Inferior parietal cortex (tissue), 1 donor: Measurements from ENCODE around the gene NPIPB9.
"Not testable (repeated sequence)": the region's sequence is repeated elsewhere in the genome, so short reads cannot be mapped to it uniquely, and the experiment has no call there.

Experiments
- DNase-seq: peaks from one replicate; pipeline ENCODE4 v3.0.0-alpha.2; 2016; ENCODE audit errors: extremely low spot score

NPIPB9 gene

DNA sequence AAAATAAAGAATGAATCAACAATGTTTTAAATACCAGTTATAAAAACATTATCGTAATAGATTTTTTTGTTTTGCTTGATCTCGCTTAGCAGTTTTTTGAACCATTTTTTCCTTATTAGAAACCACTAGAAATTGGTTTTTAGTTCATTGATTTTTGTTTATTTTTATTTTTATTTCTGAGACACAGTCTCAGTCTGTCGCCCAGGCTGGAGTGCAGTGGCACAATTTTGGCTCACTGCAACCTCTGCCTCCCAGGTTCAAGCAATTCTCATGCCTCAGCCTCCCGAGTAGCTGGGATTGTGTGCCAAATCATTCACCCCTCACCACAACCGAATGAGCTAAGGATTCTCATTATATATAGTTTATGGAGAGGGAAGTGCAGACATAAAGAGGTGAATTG, at the start of gene NPIPB9:
Gene NPIPB9, plus strand, starts transcription at position 301 of the 400 bp plus-strand sequence.
- not testable (repeated sequence) for DNase-seq

DNA sequence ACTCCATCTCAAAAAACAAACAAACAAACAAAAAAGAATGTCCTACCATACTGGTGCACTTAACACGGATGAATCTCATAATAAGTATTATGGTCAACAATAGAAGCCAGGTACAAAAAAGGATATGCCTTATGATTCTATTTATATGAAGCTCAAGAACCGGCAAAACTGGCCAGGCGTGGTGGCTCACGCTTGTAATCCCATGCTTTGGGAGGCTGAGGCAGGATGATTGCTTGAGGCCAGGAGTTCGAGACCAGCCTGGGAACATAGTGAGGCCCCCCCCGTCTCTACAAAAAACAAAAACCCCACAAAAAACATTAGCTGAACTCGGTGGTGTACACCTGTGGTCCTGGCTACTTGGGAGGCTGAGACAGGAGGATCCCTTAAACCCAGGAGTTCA, 47.3 kb upstream of the NPIPB9 start:
- DNase-seq, result not testable (repeated sequence)

DNA sequence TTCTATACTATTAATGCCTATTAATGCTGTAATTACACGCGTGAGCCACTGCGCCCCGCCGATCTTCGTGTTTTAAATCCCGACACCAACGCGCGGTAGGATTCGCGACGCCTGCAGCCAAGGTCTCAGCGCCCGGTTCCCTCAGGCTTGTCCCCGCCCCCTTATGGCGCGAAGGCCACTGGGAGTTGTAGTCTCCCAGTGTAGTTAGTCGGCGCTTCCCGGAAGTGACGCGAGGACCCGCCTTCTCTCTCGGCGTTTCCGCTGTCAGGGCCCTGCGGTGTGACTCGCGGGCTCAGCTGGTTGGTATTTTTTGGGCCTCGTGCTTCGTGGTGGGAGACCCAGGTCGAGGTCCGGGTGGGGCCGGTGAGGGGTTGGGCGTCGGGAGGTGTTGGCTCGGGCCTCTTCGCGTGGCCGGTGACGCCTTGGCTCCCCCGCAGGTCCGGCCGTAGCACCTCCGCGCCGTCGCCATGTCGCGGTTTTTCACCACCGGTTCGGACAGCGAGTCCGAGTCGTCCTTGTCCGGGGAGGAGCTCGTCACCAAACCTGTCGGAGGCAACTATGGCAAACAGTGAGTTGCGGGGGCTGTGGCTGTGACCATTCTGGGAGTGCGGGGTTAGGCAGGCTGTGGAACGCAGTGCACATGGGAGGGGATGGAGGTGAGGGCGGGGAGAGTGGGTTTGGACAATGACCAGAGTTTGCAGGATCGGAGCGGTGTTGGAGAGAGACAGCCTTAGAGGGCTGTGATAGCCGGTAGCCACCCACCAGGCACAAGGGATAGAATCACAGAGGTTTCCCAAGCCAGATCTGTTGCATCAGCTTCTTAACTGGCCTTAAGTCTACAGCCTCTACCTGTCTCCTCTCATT, 40.1 kb upstream of the NPIPB9 start, which contains the start of gene EIF3C:
Gene EIF3C, plus strand, starts transcription at position 245 of the 864 bp plus-strand sequence. Its CDS starts 223 bp downstream, at position 468.
- not testable (repeated sequence) for DNase-seq

DNA sequence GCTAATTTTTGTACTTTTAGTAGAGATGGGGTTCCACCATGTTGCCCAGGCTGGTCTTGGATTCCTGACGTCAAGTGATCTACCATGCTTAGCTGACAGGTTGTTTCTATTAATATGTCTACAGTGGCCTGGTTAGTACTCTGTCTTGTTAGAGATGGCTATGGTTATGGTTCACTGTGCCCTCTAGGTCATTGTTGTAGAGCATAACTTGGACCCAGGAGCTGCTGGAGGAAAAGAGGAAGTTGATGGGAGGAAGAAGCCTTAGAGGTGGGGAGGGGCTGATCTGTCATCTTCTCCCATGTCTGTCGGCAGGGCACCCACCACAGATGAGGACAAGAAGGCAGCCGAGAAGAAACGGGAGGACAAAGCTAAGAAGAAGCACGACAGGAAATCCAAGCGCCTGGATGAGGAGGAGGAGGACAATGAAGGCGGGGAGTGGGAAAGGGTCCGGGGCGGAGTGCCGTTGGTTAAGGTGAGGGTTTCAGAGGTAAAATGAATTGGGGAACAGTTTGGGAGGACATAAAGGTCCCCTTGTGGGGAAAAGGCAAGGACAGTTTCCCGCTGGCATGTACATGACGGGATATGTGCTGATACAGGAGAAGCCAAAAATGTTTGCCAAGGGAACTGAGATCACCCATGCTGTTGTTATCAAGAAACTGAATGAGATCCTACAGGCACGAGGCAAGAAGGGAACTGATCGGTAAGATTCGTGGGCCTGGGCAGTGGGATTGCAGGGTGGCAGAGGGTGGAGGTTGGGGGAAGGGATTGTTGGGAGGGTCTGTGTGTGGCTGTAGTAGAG, 28.5 kb upstream of the NPIPB9 start:
- DNase-seq, result not testable (repeated sequence)

DNA sequence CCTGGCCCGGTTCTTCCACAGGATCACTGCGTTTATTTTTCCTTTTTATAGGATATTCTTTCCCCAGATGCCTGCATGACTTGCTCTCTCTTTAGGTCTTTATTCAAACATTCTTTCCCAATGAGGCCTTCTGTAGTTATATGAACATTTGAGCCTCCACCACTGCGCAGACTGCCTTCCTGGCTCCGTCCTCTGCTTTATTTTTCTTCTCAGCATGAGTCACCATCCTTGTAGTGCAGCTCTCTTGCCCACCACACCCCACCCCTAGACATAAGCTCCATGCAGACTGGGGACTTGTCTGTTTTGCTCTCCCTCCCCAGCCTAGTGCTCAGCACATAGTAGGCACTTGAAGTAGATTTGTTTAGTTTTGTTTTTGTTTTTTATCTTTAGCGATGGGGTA, 20.3 kb upstream of the NPIPB9 start:
- DNase-seq, result not testable (repeated sequence)

DNA sequence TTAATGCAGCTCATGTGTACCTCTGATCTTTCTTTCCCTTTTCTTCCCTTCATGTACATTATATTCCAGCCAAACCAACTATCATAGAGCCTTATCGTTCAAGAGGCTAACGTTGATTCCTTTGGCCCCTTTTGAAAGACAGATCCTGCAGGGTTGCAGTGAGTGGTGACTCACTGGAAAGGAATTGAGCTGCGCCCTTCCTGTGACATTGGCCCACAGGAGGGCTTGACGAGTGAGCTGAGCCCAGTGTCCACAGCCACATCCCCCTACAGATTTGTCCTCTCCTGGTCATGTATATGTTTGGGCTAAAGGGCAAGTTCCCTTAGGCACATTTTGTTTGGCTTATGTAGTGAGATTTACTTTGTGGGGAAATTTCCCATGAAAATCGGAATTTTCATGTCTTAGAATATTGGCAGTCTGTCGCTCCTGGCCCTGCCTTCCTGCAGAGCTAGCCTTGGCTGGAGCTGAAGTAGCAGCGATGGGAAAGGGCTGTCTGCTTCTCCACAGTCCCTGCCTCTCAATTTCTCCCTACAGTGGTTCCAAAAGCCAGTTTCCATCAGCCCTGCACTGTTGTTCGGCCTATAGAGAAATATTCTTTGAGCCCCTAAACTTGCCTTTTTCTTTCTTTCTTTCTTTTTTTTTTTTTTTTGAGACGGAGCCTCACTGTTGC, 19.0 kb upstream of the NPIPB9 start:
- not testable (repeated sequence) for DNase-seq

DNA sequence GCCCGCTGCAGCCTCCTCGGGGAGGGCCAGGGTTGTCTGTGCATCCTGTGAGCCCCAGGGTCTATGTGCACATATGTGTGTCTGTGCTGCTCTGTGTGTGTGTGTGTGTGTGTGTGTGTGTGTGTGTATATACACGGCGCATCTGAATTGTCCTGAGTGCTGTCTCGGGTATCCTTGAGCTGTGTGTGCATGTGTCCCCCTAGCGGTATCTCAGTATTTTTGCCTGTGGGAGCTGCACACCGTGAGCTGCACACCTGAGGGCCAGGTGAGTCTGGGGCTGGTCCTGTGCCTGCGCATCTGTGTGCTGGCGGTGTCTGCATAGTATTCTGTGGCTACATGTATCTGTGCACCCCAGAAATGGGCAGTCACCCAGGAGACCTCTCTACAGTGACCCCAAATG, 11.8 kb upstream of the NPIPB9 start:
- not testable (repeated sequence) for DNase-seq

DNA sequence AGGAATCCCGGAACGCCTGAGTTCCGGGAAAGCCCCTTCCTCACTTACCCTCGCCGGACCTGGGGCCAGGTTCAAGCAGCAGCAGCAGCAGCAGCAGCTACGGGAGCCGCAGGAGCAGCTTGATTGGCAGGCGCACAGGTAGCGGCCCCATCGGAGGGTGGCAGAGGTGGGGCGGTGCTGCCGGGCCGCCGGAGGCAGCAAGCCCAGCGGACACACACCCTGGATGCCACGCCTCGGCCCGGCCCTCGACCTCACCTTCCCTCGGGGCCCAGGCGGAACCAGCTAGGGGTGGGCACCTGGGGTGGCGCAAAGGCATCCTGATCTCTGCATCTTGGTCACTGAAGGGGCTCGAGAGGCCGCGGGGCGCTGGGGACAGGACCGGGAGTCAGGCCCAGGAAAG, 11.0 kb upstream of the NPIPB9 start:
- not testable (repeated sequence) for DNase-seq

DNA sequence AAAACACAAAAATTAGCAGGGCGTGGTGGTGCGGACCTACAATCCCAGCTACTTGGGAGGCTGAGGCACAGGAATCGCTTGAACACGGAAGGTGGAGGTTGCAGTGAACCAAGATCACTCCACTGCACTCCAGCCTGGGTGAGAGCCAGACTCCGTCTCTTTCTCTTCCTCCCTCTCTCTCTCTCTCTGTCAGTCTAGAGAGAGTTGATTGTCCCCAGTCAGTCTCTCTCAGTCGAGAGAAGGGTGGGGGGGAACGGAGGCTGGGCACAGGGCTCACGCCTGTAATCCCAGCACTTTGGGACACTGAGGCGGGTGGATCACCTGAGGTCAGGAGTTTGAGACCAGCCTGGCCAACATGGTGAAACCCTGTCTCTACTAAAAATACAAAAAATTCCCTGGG, 10.3 kb upstream of the NPIPB9 start:
- DNase-seq, result not testable (repeated sequence)

DNA sequence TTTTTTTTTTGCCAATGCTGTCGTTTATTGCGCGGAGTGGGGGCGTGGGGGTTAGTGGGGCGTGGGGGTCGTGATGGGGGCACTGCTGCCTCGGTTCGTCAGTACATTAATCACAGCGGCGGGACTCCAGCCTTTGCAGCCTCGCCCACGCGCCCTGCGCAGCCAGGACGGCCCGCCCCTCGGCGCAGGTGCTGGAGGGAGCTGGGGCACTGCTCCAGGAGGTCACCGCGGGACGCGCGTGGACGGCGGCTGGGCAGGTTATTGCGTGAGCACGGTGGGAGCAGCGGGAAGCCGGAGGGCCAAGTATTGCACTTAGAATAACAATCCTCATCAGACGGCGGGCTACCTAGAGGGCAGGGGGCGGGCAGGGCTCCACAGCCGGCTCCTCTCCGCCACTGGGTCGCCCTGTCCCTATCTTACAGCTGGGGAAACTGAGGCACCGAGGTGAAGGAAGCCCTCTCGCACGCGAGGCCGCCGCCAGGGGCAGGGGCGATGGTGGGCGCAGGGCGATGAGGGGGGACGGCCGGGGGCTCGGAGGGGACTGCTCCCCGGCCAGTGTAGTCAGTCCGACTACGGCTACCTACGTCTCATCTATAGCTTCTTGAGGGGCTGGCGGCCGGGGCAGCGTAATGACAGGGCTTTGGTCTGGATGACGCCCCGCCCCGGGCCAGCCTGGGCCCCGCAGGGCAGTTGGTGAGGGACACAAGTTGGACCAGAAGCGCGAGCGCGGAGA, 4.8 kb upstream of the NPIPB9 start:
- DNase-seq, result not testable (repeated sequence)

DNA sequence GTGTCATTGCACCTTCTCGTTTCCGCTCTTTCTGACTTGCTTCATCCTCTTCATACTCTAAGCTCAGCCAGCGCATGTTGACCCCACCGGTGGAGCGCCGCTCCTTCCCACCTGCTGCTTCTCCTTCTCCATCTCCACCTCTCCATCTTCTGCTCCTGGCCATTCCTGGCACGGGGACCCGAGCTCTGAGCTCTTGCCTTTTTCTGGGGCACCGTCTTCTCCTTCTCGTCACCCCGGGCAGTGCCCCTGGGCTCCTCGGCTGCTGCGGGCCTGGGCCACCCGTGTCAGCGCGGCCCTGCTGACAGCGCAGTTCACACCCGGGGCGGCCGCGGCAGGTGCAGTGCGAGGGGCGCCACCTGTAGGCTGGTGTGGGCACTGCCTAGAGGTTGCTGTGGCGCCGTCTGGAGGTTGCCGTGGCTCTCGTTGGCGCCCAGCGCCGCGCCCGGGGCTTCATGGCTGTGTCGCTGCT, 1.6 kb upstream of the NPIPB9 start:
- not testable (repeated sequence) for DNase-seq

DNA sequence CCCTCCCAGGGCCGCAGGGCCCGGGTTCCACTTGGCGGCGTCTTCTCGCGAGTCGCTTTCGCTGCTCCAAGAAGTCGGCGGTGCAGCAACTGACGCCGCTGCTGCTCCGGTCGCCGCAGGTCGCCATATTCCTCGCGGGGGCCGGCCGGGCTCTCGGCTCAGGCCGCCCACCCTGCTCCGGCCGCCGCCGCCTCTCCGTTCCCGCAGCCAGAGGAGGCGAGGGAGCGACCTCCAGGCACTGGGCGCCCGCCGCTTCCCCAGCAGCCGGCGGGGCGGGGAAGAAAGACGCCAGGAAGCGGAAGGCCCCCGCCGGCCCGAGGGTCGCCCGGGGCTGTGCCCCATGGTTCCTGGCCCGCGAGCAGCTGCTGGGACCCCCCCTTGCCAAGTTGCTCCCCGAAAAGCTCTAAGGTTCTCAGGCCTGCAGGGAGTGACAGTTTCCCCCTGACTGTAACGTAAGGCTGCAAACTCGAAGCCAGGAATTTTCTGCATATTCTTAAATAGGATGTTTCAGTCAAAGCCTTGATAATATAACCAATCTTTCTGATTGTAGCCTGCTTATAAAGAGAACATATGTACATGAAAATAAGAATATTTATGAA, 1.0 kb upstream of the NPIPB9 start:
- not testable (repeated sequence) for DNase-seq

DNA sequence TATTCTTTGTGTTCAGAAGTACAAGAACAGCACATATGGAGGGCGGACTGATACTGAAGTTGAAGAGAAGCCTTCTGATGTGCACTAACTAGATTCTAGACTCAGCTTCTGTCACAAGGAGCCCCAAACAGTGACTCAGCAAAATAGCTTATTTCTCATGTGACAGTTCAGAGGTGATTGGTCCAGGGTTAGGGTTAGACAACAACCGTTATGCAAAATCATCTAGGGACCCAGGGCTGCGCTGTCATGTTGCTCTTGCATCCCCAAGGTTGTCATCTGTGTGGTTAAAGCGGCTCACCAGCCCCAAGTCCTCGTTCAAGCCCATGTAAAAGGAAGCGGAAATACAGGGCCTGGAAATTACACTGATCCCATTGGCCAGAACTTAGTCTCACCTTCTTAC, 30.1 kb downstream of the NPIPB9 start:
- not testable (repeated sequence) for DNase-seq

DNA sequence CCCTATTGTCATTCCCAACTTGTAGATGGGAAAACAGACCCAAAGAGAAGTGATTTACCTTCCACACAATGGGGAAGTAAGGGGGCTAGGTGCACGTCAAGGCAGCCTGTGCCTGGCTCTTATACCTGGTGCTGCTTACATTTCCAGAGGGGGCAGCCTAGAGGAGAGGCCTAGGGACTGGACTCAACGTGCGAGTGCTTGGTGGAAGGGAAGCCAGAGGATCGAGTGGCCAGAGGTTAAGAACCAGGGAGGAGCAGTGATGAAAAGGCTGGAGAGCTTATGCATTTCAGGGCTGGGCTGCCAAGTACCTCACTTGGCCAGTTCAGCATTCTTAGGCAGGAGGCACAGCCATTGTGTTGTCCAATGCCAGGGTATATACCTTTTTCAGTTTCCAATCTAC, 30.8 kb downstream of the NPIPB9 start:
- not testable (repeated sequence) for DNase-seq

DNA sequence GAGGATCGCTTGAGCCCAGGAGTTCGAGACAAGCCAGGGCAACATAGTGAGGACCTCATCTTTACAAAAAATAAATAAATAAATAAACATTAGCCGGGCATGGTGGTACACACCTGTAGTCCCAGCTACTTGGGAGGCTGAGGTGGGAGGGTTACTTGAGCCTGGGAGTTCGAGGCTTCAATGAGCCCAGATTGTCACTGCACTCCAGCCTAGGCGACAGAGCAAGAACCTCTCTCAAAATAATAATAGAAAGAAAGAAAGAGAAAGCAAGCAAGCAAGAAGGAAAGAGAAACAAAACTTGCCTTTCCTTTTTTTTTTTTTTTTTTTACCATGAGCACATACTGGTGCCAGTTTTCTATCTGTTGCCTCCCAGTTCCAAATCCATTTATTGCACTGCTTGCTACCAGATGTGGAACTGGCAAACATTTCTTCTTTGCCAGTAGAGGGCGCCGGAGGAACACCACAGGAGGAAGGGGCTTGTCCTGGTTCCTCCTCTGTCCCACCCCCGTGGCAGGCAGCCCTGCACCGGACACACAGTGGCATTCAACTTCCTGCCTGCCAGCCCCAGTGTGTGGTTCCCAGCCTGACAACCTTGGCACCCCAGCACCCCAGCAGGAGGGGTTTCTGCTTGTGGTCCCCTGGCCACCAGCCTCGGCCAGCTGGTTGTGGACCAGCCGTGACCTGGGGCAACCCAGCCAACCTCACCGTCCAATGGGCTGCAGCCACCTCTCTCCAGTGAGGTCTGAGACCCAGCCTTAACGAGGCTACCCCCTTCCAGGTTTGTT, 50.8 kb downstream of the NPIPB9 start:
- not testable (repeated sequence) for DNase-seq

DNA sequence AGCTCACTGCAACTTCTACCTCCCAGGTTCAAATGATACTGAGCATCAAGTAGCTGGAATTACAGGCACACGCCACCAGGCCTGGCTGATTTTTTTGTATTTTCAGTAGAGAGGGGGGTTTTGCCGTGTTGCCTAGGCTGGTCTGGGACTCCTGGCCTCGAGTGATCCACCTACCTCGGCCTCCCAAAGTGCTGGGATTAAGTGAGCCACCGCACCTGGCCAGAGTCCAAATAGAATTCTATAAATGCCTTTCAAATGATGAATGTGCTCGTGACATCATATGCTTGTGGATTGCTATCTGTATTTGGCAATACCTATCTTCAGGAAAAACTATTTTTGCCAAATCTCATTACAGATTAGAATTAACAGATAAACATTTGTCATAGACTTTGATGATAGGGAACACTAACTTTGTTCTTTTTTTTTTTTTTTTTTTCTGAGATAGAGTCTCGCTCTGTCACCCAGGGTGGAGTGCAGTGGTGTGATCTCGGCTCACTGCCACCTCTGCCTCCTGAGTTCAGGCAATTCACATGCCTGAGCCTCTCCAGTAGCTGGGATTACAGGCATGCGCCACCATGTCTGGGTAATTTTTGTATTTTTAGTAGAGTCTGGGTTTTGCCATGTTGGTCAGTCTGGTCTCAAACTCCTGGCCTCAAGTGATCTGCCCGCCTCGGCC, 56.0 kb downstream of the NPIPB9 start:
- not testable (repeated sequence) for DNase-seq

DNA sequence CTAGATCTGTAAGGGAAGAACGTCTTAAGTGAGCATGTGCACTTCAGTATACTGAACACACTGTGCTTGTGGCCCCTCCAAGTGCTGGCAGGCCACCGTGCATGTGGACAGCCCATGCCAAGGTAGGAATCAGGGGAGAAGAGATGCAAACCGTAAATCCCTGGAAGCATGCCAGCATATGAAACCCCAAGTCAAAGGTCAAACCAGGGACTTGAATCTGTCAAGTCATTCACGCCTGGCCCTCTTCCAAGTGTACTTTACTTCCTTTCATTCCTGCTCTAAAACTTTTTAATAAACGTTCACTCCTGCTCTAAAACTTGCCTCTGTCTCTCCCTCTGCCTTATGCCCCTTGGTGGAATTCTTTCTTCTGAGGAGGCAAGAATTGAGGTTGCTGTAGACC, 68.4 kb downstream of the NPIPB9 start:
- no peak for DNase-seq

DNA sequence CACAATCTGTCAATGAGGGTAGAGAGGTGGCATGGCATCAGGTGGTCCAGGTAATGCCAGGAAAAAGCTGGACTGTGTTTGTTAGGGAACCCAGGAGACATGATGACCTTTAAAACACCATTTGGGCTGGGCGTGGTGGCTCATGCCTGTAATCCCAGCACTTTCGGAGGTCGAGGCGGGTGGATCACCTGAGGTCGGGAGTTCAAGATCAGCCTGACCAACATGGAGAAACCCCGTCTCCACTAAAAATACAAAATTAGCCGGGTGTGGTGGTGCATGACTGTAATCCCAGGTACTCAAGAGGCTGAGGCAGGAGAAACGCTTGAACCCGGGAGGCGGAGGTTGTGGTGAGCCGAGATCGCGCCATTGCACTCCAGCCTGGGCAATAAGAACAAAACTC, 69.0 kb downstream of the NPIPB9 start:
- not testable (repeated sequence) for DNase-seq

DNA sequence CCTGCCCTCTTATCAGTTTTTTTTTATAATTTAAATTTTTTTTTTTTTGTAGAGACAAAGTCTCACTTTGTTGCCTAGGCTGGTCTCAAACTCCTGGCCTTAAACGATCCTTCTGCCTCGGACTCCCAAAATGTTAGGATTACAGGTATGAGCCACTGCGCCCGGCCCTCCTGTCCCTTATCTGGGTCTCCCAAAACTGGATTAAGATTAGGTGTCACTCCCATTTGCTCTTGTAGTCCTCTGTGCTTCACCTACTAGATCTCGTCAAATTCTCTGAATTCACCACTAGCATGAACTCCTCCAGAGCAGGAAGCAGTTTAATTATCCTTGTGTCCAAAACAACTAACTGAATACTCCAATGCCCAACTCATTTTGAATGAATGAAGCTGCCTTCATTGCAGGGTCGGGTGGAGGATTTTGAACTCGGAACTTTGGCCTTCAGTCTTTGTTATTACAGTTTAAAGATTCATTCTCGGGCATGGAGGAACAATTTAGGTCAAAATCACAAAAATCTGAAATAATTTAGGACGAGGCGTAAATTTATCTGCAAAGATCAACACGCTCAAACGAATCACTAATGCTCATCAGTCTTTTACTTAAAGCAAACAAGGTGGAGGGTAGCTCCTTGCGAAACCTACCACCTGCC, 70.4 kb downstream of the NPIPB9 start:
- DNase-seq, result no peak
